Measurements from ENCODE around the gene IRF3. TPM values are rescaled to one million over a fixed set of nuclear protein-coding genes. Genes with fewer than 3 reads are reported as not detected.
"Not testable (repeated sequence)": the region's sequence is repeated elsewhere in the genome, so short reads cannot be mapped to it uniquely, and the experiment has no call there.

The IRF3 gene
- polyA plus RNA-seq, 4 donors: 34.9 to 76.8 (median 65.1) TPM

GRCh38 chr19:49631610-49632192 is 34.0 kb downstream of the IRF3 start:
- DNase-seq (ENCODE audit: low read depth in 4 of 4, low spot score in 2 of 4): no peak

- DNase-seq (ENCODE audit: low read depth in 4 of 4, low spot score in 2 of 4): no peak
Measured at GRCh38 chr19:49631014-49631588, 34.6 kb downstream of the IRF3 start.

GRCh38 chr19:49629659-49630058 is 36.0 kb downstream of the IRF3 start:
- DNase-seq (ENCODE audit: low read depth in 4 of 4, low spot score in 2 of 4): no peak

GRCh38 chr19:49626226-49626625 is 39.4 kb downstream of the IRF3 start:
- DNase-seq (ENCODE audit: low read depth in 4 of 4, low spot score in 2 of 4): no peak

GRCh38 chr19:49624967-49625910 is 40.4 kb downstream of the IRF3 start:
- no peak for DNase-seq (ENCODE audit: low read depth in 4 of 4, low spot score in 2 of 4)

- DNase-seq (ENCODE audit: low read depth in 4 of 4, low spot score in 2 of 4): not testable (repeated sequence)
Measured at GRCh38 chr19:49617860-49618259, 47.8 kb downstream of the IRF3 start.

- no peak for DNase-seq (ENCODE audit: low read depth in 4 of 4, low spot score in 2 of 4)
Measured at GRCh38 chr19:49616945-49617344, 48.7 kb downstream of the IRF3 start.

GRCh38 chr19:49616532-49616931 is 49.1 kb downstream of the IRF3 start:
- no peak for DNase-seq (ENCODE audit: low read depth in 4 of 4, low spot score in 2 of 4)

- DNase-seq (ENCODE audit: low read depth in 4 of 4, low spot score in 2 of 4): no peak
Measured at GRCh38 chr19:49615861-49616260, 49.8 kb downstream of the IRF3 start.

GRCh38 chr19:49614096-49614833 is 51.4 kb downstream of the IRF3 start:
- no peak for DNase-seq (ENCODE audit: low read depth in 4 of 4, low spot score in 2 of 4)

- no peak for DNase-seq (ENCODE audit: low read depth in 4 of 4, low spot score in 2 of 4)
Measured at GRCh38 chr19:49613374-49613773, 52.3 kb downstream of the IRF3 start.

Other genes with a start within 250 kb of the IRF3 start
- not detected for gene PTH2, start 242.4 kb downstream of the IRF3 start, polyA plus RNA-seq (ENCODE audit: insufficient read length in 4 of 4)
- gene GFY, start 240.5 kb downstream of the IRF3 start, polyA plus RNA-seq (ENCODE audit: insufficient read length in 4 of 4): not detected
- gene SLC17A7, start 224.3 kb downstream of the IRF3 start, polyA plus RNA-seq (ENCODE audit: insufficient read length in 4 of 4): under 1 TPM; 0.25 to 0.61 (median 0.45) TPM
- gene PIH1D1, start 214.0 kb downstream of the IRF3 start, polyA plus RNA-seq (ENCODE audit: insufficient read length in 4 of 4): 100 to 1,000 TPM in 1 of 4 donors, 10 to 100 TPM in 3; 82.3 to 106 (median 94.2) TPM
- gene ALDH16A1, start 212.6 kb downstream of the IRF3 start, polyA plus RNA-seq (ENCODE audit: insufficient read length in 4 of 4): 10 to 100 TPM; 14.6 to 29.7 (median 25.2) TPM
- gene FLT3LG, start 191.6 kb downstream of the IRF3 start, polyA plus RNA-seq (ENCODE audit: insufficient read length in 4 of 4): 1 to 10 TPM; 2.7 to 4.6 (median 4.1) TPM
- 1,000 to 10,000 TPM; 2,373 to 3,513 (median 2,918) TPM for gene RPL13A, start 178.2 kb downstream of the IRF3 start, polyA plus RNA-seq (ENCODE audit: insufficient read length in 4 of 4)
- gene RPS11, start 169.4 kb downstream of the IRF3 start, polyA plus RNA-seq (ENCODE audit: insufficient read length in 4 of 4): 1,000 to 10,000 TPM; 2,347 to 3,212 (median 2,796) TPM
- 100 to 1,000 TPM; 235 to 340 (median 283) TPM for gene FCGRT, start 153.2 kb downstream of the IRF3 start, polyA plus RNA-seq (ENCODE audit: insufficient read length in 4 of 4)
- 10 to 100 TPM; 13.2 to 27.9 (median 23.9) TPM for gene RCN3, start 137.9 kb downstream of the IRF3 start, polyA plus RNA-seq (ENCODE audit: insufficient read length in 4 of 4)
- gene NOSIP, start 85.3 kb downstream of the IRF3 start, polyA plus RNA-seq (ENCODE audit: insufficient read length in 4 of 4): 10 to 100 TPM; 62.3 to 89.4 (median 68.5) TPM
- gene PRRG2, start 84.5 kb downstream of the IRF3 start, polyA plus RNA-seq (ENCODE audit: insufficient read length in 4 of 4): 10 to 100 TPM in 1 of 4 donors, 1 to 10 TPM in 3; 6.1 to 10.6 (median 7.1) TPM
- gene PRR12, start 74.7 kb downstream of the IRF3 start, polyA plus RNA-seq (ENCODE audit: insufficient read length in 4 of 4): 10 to 100 TPM; 15.1 to 32.6 (median 26.6) TPM
- 10 to 100 TPM; 21.5 to 40.8 (median 26.9) TPM for gene RRAS, start 25.7 kb downstream of the IRF3 start, polyA plus RNA-seq (ENCODE audit: insufficient read length in 4 of 4)
- gene SCAF1, start 23.6 kb downstream of the IRF3 start, polyA plus RNA-seq (ENCODE audit: insufficient read length in 4 of 4): 10 to 100 TPM; 25.0 to 50.3 (median 40.5) TPM
- 10 to 100 TPM; 17.6 to 33.9 (median 31.0) TPM for gene BCL2L12, start 76 bp upstream of the IRF3 start, polyA plus RNA-seq (ENCODE audit: insufficient read length in 4 of 4)
- 100 to 1,000 TPM; 192 to 264 (median 241) TPM for gene PRMT1, start 11.4 kb upstream of the IRF3 start, polyA plus RNA-seq (ENCODE audit: insufficient read length in 4 of 4)
- 1 to 10 TPM in 2 of 4 donors, under 1 TPM in 2; 0.49 to 2.1 (median 1.5) TPM for gene ADM5, start 23.7 kb upstream of the IRF3 start, polyA plus RNA-seq (ENCODE audit: insufficient read length in 4 of 4)
- 10 to 100 TPM; 10.0 to 13.1 (median 11.3) TPM for gene CPT1C, start 25.3 kb upstream of the IRF3 start, polyA plus RNA-seq (ENCODE audit: insufficient read length in 4 of 4)
- under 1 TPM in 2 of 4 donors, not detected in 2; 0.14 TPM for gene TSKS, start 97.4 kb upstream of the IRF3 start, polyA plus RNA-seq (ENCODE audit: insufficient read length in 4 of 4)
- gene AP2A1, start 101.1 kb upstream of the IRF3 start, polyA plus RNA-seq (ENCODE audit: insufficient read length in 4 of 4): 10 to 100 TPM; 46.1 to 79.9 (median 67.1) TPM
- 10 to 100 TPM; 30.8 to 46.3 (median 39.4) TPM for gene FUZ, start 147.4 kb upstream of the IRF3 start, polyA plus RNA-seq (ENCODE audit: insufficient read length in 4 of 4)
- gene MED25, start 152.4 kb upstream of the IRF3 start, polyA plus RNA-seq (ENCODE audit: insufficient read length in 4 of 4): 10 to 100 TPM; 52.5 to 80.8 (median 67.4) TPM
- 100 to 1,000 TPM; 234 to 396 (median 355) TPM for gene PTOV1, start 185.3 kb upstream of the IRF3 start, polyA plus RNA-seq (ENCODE audit: insufficient read length in 4 of 4)
- gene PNKP, start 201.7 kb upstream of the IRF3 start, polyA plus RNA-seq (ENCODE audit: insufficient read length in 4 of 4): 100 to 1,000 TPM in 1 of 4 donors, 10 to 100 TPM in 3; 33.1 to 104 (median 72.8) TPM
- 10 to 100 TPM; 27.4 to 49.0 (median 39.7) TPM for gene AKT1S1, start 211.5 kb upstream of the IRF3 start, polyA plus RNA-seq (ENCODE audit: insufficient read length in 4 of 4)
- gene TBC1D17, start 211.8 kb upstream of the IRF3 start, polyA plus RNA-seq (ENCODE audit: insufficient read length in 4 of 4): 10 to 100 TPM; 38.5 to 61.3 (median 48.5) TPM
- gene IL4I1, start 231.0 kb upstream of the IRF3 start, polyA plus RNA-seq (ENCODE audit: insufficient read length in 4 of 4): 1 to 10 TPM; 2.3 to 3.0 (median 2.5) TPM

All from left renal cortex interstitium (tissue), 4 donors.